Cardiac septum (tissue), 1 donor: Measurements from ENCODE around the gene ABLIM3. TPM values are rescaled to one million over a fixed set of nuclear protein-coding genes. Genes with fewer than 3 reads are reported as not detected.

Source experiments
- DNase-seq: peaks from one replicate; pipeline ENCODE4 v3.0.0-alpha.2; 2020; ENCODE audit warnings: low spot score
- intact Hi-C: fragments of 100-400 bp; cut with DNase I; formaldehyde crosslinking; loops from one replicate; pipeline ENCODE4 v1.14.0; 2022
- total RNA-seq: library from RNA; stranded (reverse); fragmentation: NEBNext Ultra II Directional; extraction: Animal tissue kit (Norgen Biotek cat#: 25700); gene quantifications from one replicate; pipeline ENCODE4 v1.2.1, GENCODE V29; 2021
- donor health status: DM: no; HTN: no; CAD: no.

The ABLIM3 gene
- total RNA-seq, 1 donor from 2014 or later, result 118 TPM

- no peak for DNase-seq
- intact Hi-C loops, result no loop called here
Observed at GRCh38 chr5:149283626-149284480, 142.6 kb downstream of the ABLIM3 start.

- DNase-seq, result no peak
- intact Hi-C loops, result no loop called here
Observed at GRCh38 chr5:149284501-149284900, 143.2 kb downstream of the ABLIM3 start.

- intact Hi-C loops, result no loop called here
Observed at GRCh38 chr5:149285153-149285552, 143.9 kb downstream of the ABLIM3 start.

GRCh38 chr5:149288436-149288835 lies 147.1 kb downstream of the ABLIM3 start:
- intact Hi-C loops, result no loop called here
- DNase-seq, result peak; percentile 81

More at GRCh38 chr5:149285153-149285552, 143.9 kb downstream of the ABLIM3 start:
- no peak for DNase-seq

GRCh38 chr5:149289301-149289700 lies 148.0 kb downstream of the ABLIM3 start:
- no peak for DNase-seq
- intact Hi-C loops, result no loop called here

GRCh38 chr5:149294872-149295829 lies 153.9 kb downstream of the ABLIM3 start:
- intact Hi-C loops, result no loop called here
- peak; percentile 7 for DNase-seq

- intact Hi-C loops, result loop anchor here (2.0 kb wide), 1 partner anchor 25 kb away; no protein-coding TSS in a partner anchor
- no peak for DNase-seq
Observed at GRCh38 chr5:149297340-149298025, 156.2 kb downstream of the ABLIM3 start.

- intact Hi-C loops, result no loop called here
- no peak for DNase-seq
Observed at GRCh38 chr5:149298163-149298562, 156.9 kb downstream of the ABLIM3 start.

- intact Hi-C loops, result no loop called here
- DNase-seq, result no peak
Observed at GRCh38 chr5:149298842-149299404, 157.6 kb downstream of the ABLIM3 start.

- no peak for DNase-seq
- intact Hi-C loops, result no loop called here
Observed at GRCh38 chr5:149299451-149300054, 158.3 kb downstream of the ABLIM3 start.

- DNase-seq, result no peak
- intact Hi-C loops, result no loop called here
Observed at GRCh38 chr5:149300441-149300840, 159.1 kb downstream of the ABLIM3 start.

- intact Hi-C loops, result no loop called here
- no peak for DNase-seq
Observed at GRCh38 chr5:149301049-149301743, 159.9 kb downstream of the ABLIM3 start.

- intact Hi-C loops, result no loop called here
- no peak for DNase-seq
Observed at GRCh38 chr5:149301744-149302380, 160.6 kb downstream of the ABLIM3 start.

GRCh38 chr5:149302641-149303040 lies 161.3 kb downstream of the ABLIM3 start:
- DNase-seq, result no peak
- intact Hi-C loops, result no loop called here

GRCh38 chr5:149303210-149303609 lies 161.9 kb downstream of the ABLIM3 start:
- intact Hi-C loops, result no loop called here
- no peak for DNase-seq

GRCh38 chr5:149304195-149305078 lies 163.1 kb downstream of the ABLIM3 start:
- no peak for DNase-seq
- intact Hi-C loops, result no loop called here

GRCh38 chr5:149309354-149309753 lies 168.1 kb downstream of the ABLIM3 start:
- intact Hi-C loops, result no loop called here
- DNase-seq, result no peak
